ENCODE measurements around the gene CBX4. TPM values are rescaled to one million over a fixed set of nuclear protein-coding genes. Genes with fewer than 3 reads are reported as not detected.
A peak's percentile ranks its signal among the peaks of the same experiment; 100 is the strongest.

The CBX4 gene
- total and polyA plus RNA-seq, 2 of the 13 experiments (the other 11 are each of a cell fraction or from before 2014, with no cell fraction given), result 25.8 to 50.8 TPM

DNA sequence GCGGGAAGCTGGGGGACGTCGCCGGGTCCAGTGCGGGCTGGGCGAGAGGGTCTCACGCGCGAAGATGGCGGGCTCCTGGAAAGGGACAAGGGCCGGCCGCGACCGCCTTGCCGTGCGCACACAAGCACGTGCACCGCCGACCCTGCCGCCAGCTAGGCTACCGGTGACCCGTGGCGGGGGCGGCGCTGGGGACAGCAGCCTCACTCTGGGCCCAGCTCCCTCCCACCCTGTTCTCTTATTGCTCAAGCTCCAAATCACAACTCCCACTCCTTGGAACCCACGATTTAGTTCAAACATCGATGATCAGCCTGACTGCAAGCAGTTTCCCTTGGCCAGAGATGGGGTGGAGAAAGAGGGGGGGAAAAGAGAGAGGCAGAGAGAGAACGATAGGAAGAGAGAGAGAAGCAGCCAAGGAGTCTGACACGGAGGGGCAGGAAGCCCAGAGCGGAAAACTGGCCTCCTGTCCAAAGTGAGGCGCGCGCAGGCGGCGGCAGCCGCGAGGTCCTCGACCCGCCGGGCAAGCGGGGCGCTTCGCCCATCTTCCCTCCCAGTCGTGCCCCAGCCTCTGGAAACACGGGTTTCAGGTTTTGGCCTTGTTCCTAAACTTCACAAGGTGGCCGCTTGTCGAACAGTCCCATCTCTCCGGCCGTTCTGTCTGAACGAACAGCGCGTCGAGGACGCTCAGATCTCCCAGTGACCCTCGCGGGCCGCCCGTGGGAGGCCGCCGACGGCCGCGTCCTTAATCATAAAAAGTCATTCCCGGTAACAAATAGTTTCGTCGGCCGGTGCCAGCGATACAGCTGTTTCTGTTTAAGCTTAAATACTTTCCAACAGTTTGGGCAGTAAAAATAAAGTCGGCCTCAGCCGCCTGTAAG is 40.7 kb downstream of the CBX4 start (continued):
- TF ChIP-seq SAFB2 (CRISPR knock-in tag; IDR thresholded peaks at IDR 0.05; ENCODE audit: borderline replicate concordance, low read depth) (0 out of 2 replicates have a peak, but pooled peaks have one; percentile 61), GTF3A (CRISPR knock-in tag; conservative IDR thresholded peaks at IDR 0.05) (no peak), ZNF18 (CRISPR knock-in tag; IDR thresholded peaks at IDR 0.05; ENCODE audit: insufficient replicate concordance) (no peak), ZNF776 (CRISPR knock-in tag; IDR thresholded peaks at IDR 0.05) (no peak), TP53 (CRISPR knock-in tag; conservative IDR thresholded peaks at IDR 0.05) (no peak), ZNF280D (CRISPR knock-in tag; IDR thresholded peaks at IDR 0.05) (no peak), ZC3H4 (CRISPR knock-in tag; IDR thresholded peaks at IDR 0.05; ENCODE audit: borderline replicate concordance) (no peak), DNMT1 (CRISPR knock-in tag; IDR thresholded peaks at IDR 0.05) (peak; percentile 79; the same call in 1 of the 2 replicates), REL (CRISPR knock-in tag; conservative IDR thresholded peaks at IDR 0.05) (no peak), E2F1 (CRISPR knock-in tag; IDR thresholded peaks at IDR 0.05) (no peak), GLI4 (CRISPR knock-in tag; IDR thresholded peaks at IDR 0.05; ENCODE audit: borderline replicate concordance) (0 out of 2 replicates have a peak, but pooled peaks have one; percentile 35), RNF219 (CRISPR knock-in tag; IDR thresholded peaks at IDR 0.05) (no peak), ZNF749 (CRISPR knock-in tag; IDR thresholded peaks at IDR 0.05; ENCODE audit: borderline replicate concordance) (no peak), SIN3B (IDR thresholded peaks at IDR 0.05; ENCODE audit: low read length) (no peak), HNRNPH1 (optimal IDR thresholded peaks at IDR 0.05; ENCODE audit: low read depth, low read length) (no peak)
- TF ChIP-seq, protein P1, sequence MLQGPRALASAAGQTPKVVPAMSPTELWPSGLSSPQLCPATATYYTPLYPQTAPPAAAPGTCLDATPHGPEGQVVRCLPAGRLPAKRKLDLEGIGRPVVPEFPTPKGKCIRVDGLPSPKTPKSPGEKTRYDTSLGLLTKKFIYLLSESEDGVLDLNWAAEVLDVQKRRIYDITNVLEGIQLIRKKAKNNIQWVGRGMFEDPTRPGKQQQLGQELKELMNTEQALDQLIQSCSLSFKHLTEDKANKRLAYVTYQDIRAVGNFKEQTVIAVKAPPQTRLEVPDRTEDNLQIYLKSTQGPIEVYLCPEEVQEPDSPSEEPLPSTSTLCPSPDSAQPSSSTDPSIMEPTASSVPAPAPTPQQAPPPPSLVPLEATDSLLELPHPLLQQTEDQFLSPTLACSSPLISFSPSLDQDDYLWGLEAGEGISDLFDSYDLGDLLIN (CRISPR knock-in tag; IDR thresholded peaks at IDR 0.05; ENCODE audit: borderline replicate concordance), result no peak
